ENCODE measurements around the gene ADM.

The ADM gene

GRCh38 chr11:10265936-10266335 is 38.9 kb upstream of the ADM start:
- no peak overlapping the region for H3K4me3 Mint-ChIP-seq
- peaks cover 6% of the 10 kb centered on the region for H3K9me3 Mint-ChIP-seq
- no peak for TF ChIP-seq CTCF (IDR thresholded peaks at IDR 0.05)
- DNase-seq = no peak
- H3K4me1 Mint-ChIP-seq = no peaks in the 10 kb centered on the region
- peaks cover 3% of the 10 kb centered on the region for H3K27me3 Mint-ChIP-seq (ENCODE audit: low read depth, poor library complexity)
- peaks cover 7% of the 10 kb centered on the region for H3K36me3 Mint-ChIP-seq (ENCODE audit: low read depth)
- H3K27ac Mint-ChIP-seq = no peak overlapping the region

- Mint-ChIP-seq H3K4me1 (no peaks in the 10 kb centered on the region), H3K27ac (no peak overlapping the region), H3K9me3 (peaks cover 6% of the 10 kb centered on the region), H3K36me3 (ENCODE audit: low read depth) (peaks cover 7% of the 10 kb centered on the region), H3K4me3 (no peak overlapping the region), H3K27me3 (ENCODE audit: low read depth, poor library complexity) (peaks cover 3% of the 10 kb centered on the region)
- no peak for TF ChIP-seq CTCF (IDR thresholded peaks at IDR 0.05)
- no peak for DNase-seq
Observed at GRCh38 chr11:10267821-10268220, 37.1 kb upstream of the ADM start.

GRCh38 chr11:10268746-10269488 is 36.0 kb upstream of the ADM start:
- Mint-ChIP-seq H3K36me3 (ENCODE audit: low read depth) (peaks cover 7% of the 10 kb centered on the region), H3K27ac (no peak overlapping the region), H3K4me3 (no peak overlapping the region), H3K9me3 (peaks cover 6% of the 10 kb centered on the region), H3K4me1 (no peaks in the 10 kb centered on the region), H3K27me3 (ENCODE audit: low read depth, poor library complexity) (peaks cover 3% of the 10 kb centered on the region)
- TF ChIP-seq CTCF (IDR thresholded peaks at IDR 0.05) = no peak
- DNase-seq = no peak

- no peak for DNase-seq
Observed at GRCh38 chr11:10272132-10272531, 32.7 kb upstream of the ADM start.

GRCh38 chr11:10273738-10274137 is 31.1 kb upstream of the ADM start:
- no peak overlapping the region for H3K27ac Mint-ChIP-seq

More at GRCh38 chr11:10272132-10272531, 32.7 kb upstream of the ADM start:
- H3K4me1 Mint-ChIP-seq = no peaks in the 10 kb centered on the region
- H3K27ac Mint-ChIP-seq = no peak overlapping the region
- TF ChIP-seq CTCF (IDR thresholded peaks at IDR 0.05) = no peak
- H3K27me3 Mint-ChIP-seq (ENCODE audit: low read depth, poor library complexity) = peaks cover 3% of the 10 kb centered on the region
- no peaks in the 10 kb centered on the region for H3K36me3 Mint-ChIP-seq (ENCODE audit: low read depth)
- no peak overlapping the region for H3K4me3 Mint-ChIP-seq
- H3K9me3 Mint-ChIP-seq = no peaks in the 10 kb centered on the region

More at GRCh38 chr11:10273738-10274137, 31.1 kb upstream of the ADM start:
- peaks cover 7% of the 10 kb centered on the region for H3K4me1 Mint-ChIP-seq
- no peak overlapping the region for H3K4me3 Mint-ChIP-seq
- no peak for TF ChIP-seq CTCF (IDR thresholded peaks at IDR 0.05)
- DNase-seq = no peak
- H3K36me3 Mint-ChIP-seq (ENCODE audit: low read depth) = no peaks in the 10 kb centered on the region
- peaks cover 3% of the 10 kb centered on the region for H3K27me3 Mint-ChIP-seq (ENCODE audit: low read depth, poor library complexity)
- no peaks in the 10 kb centered on the region for H3K9me3 Mint-ChIP-seq

Data from nephron progenitor cell (in vitro differentiated cells).